ENCODE data around the gene CDKAL1.
"Not testable (repeated sequence)": the region's sequence is repeated elsewhere in the genome, so short reads cannot be mapped to it uniquely, and the experiment has no call there.

Gene CDKAL1

GRCh38 chr6:20529086-20529448 lies 5.2 kb upstream of the CDKAL1 start:
- not testable (repeated sequence) for H3K4me1 ChIP-seq (ENCODE audit: low read length); H3F3A ChIP-seq (ENCODE audit: insufficient read depth, low read length); H3K9ac ChIP-seq (ENCODE audit: low read length); H3K36me3 ChIP-seq (replicated peaks; ENCODE audit: insufficient read depth, low read length); H3K27ac ChIP-seq (ENCODE audit: low read length); H3K4me3 ChIP-seq (ENCODE audit: low read length); H4K20me1 ChIP-seq (ENCODE audit: insufficient read depth, low read length); H2AFZ ChIP-seq (ENCODE audit: low read length); H3K79me2 ChIP-seq (ENCODE audit: low read length); H3K27me3 ChIP-seq (replicated peaks; ENCODE audit: insufficient read depth, low read length); H3K9me3 ChIP-seq (replicated peaks; ENCODE audit: insufficient read depth, low read length); H3K9me2 ChIP-seq (replicated peaks; ENCODE audit: insufficient read depth, low read length)
- H3K4me2 ChIP-seq (ENCODE audit: low read depth, low read length) = peak overlapping the region; percentile 19; the same call in 1 of the 2 replicates
- peak; percentile 41 for TF ChIP-seq CTCF (IDR thresholded peaks at IDR 0.05; ENCODE audit: low read length)
- peak; percentile 69 for DNase-seq

- Histone ChIP-seq H4K20me1 (ENCODE audit: insufficient read depth, low read length) (no peaks in the 10 kb centered on the region), H3K79me2 (ENCODE audit: low read length) (peaks cover 34% of the 10 kb centered on the region), H3K27me3 (replicated peaks; ENCODE audit: insufficient read depth, low read length) (no peaks in the 10 kb centered on the region), H3K9me2 (replicated peaks; ENCODE audit: insufficient read depth, low read length) (no peaks in the 10 kb centered on the region), H3K36me3 (replicated peaks; ENCODE audit: insufficient read depth, low read length) (no peaks in the 10 kb centered on the region), H3K4me2 (ENCODE audit: low read depth, low read length) (no peak overlapping the region), H3F3A (ENCODE audit: insufficient read depth, low read length) (peaks cover 9% of the 10 kb centered on the region), H3K9ac (ENCODE audit: low read length) (no peak overlapping the region), H3K4me1 (ENCODE audit: low read length) (peaks cover 16% of the 10 kb centered on the region), H3K27ac (ENCODE audit: low read length) (no peak overlapping the region), H2AFZ (ENCODE audit: low read length) (no peak overlapping the region), H3K9me3 (replicated peaks; ENCODE audit: insufficient read depth, low read length) (no peaks in the 10 kb centered on the region), H3K4me3 (ENCODE audit: low read length) (no peak overlapping the region)
- no peak for TF ChIP-seq EZH2 (optimal IDR thresholded peaks at IDR 0.05; ENCODE audit: low read depth, low read length)
- TF ChIP-seq EZH2phosphoT487 (IDR thresholded peaks at IDR 0.05; ENCODE audit: low read length) = no peak
- TF ChIP-seq CTCF (IDR thresholded peaks at IDR 0.05; ENCODE audit: low read length) = no peak
- no peak for DNase-seq
Measured at GRCh38 chr6:20532881-20533280, 1.4 kb upstream of the CDKAL1 start.

GRCh38 chr6:20533746-20534294 lies 437 bp upstream of the CDKAL1 start:
- H3K27ac ChIP-seq (ENCODE audit: low read length) = peak overlapping the region; percentile 88; the same call in 1 of the 2 replicates
- DNase-seq = no peak

More at GRCh38 chr6:20533746-20534294, 437 bp upstream of the CDKAL1 start:
- peaks cover 43% of the 10 kb centered on the region for H3K79me2 ChIP-seq (ENCODE audit: low read length)
- H3K4me2 ChIP-seq (ENCODE audit: low read depth, low read length) = peak overlapping the region; percentile 89
- TF ChIP-seq EZH2phosphoT487 (IDR thresholded peaks at IDR 0.05; ENCODE audit: low read length) = no peak
- no peak for TF ChIP-seq CTCF (IDR thresholded peaks at IDR 0.05; ENCODE audit: low read length)
- TF ChIP-seq EZH2 (optimal IDR thresholded peaks at IDR 0.05; ENCODE audit: low read depth, low read length) = no peak
- peak overlapping the region; percentile 51 for H2AFZ ChIP-seq (ENCODE audit: low read length)
- peaks cover 9% of the 10 kb centered on the region for H3F3A ChIP-seq (ENCODE audit: insufficient read depth, low read length)
- no peaks in the 10 kb centered on the region for H3K9me3 ChIP-seq (replicated peaks; ENCODE audit: insufficient read depth, low read length)
- H4K20me1 ChIP-seq (ENCODE audit: insufficient read depth, low read length) = no peaks in the 10 kb centered on the region
- H3K9me2 ChIP-seq (replicated peaks; ENCODE audit: insufficient read depth, low read length) = no peaks in the 10 kb centered on the region
- H3K9ac ChIP-seq (ENCODE audit: low read length) = peak overlapping the region; percentile 94; the same call in 1 of the 2 replicates
- peak overlapping the region; percentile 90 for H3K4me3 ChIP-seq (ENCODE audit: low read length)
- no peaks in the 10 kb centered on the region for H3K27me3 ChIP-seq (replicated peaks; ENCODE audit: insufficient read depth, low read length)
- H3K36me3 ChIP-seq (replicated peaks; ENCODE audit: insufficient read depth, low read length) = no peaks in the 10 kb centered on the region
- peaks cover 13% of the 10 kb centered on the region for H3K4me1 ChIP-seq (ENCODE audit: low read length)
